Vagina (tissue), 2 donors: Measurements from ENCODE around the gene WFIKKN2. TPM values are rescaled to one million over a fixed set of nuclear protein-coding genes. Genes with fewer than 3 reads are reported as not detected.
A peak's percentile ranks its signal among the peaks of the same experiment; 100 is the strongest.

Source experiments
- DNase-seq, 2 donors: peaks; one replicate each; pipeline ENCODE4 v3.0.0-alpha.2; 2017; ENCODE audit errors: extremely low spot score in 2 of 2
- H3K27ac ChIP-seq: fragments of 200-600 bp; sonication (generic); one replicate; pipeline ENCODE4 v1.5.1; 2019
- H3K27me3 ChIP-seq: fragments of 200-600 bp; sonication (generic); one replicate; pipeline ENCODE4 v1.5.1; 2019
- H3K36me3 ChIP-seq, 2 donors: fragments of 200-600 bp; sonication (generic); one replicate each; pipeline ENCODE4 v1.5.1; 2017 to 2019
- H3K4me1 ChIP-seq: fragments of 200-600 bp; sonication (generic); one replicate; pipeline ENCODE4 v1.5.1; 2019
- H3K4me3 ChIP-seq, 2 donors: fragments of 200-600 bp; sonication (generic); 1 replicate in 1 of 2; 2 replicates in 1 of 2; pipeline ENCODE4 v1.5.1; 2016 to 2019
- H3K9me3 ChIP-seq: fragments of 200-600 bp; sonication (generic); one replicate; pipeline ENCODE4 v1.5.1; 2019
- POLR2A ChIP-seq, 2 donors: fragments of 450-650 bp; IDR thresholded peaks; one replicate each; pipeline ENCODE4 v1.6.1; 2017; ENCODE audit warnings: antibody characterized with exemption in 2 of 2, mild to moderate bottlenecking in 2 of 2, moderate library complexity in 2 of 2
- POLR2AphosphoS5 ChIP-seq, 2 donors: sonication (generic); formaldehyde crosslinking; IDR thresholded peaks; one replicate each; pipeline ENCODE4 v1.9.0; 2017; ENCODE audit warnings: antibody characterized with exemption in 2 of 2, mild to moderate bottlenecking in 2 of 2, low read depth in 1 of 2; ENCODE audit not compliant: insufficient read depth in 1 of 2
- intact Hi-C: fragments of 100-400 bp; cut with DNase I; formaldehyde crosslinking; loops from one replicate; pipeline ENCODE4 v1.15.1; 2023
- total RNA-seq: library from RNA; depleted of rRNA; stranded (reverse); fragments of >200 nt; gene quantifications from one replicate; pipeline ENCODE4 v1.2.3, GENCODE V29; 2016
- TF ChIP-seq, protein P1 (sequence below), 3 experiments: fragments of 450-650 bp in 2 of 3; fragments of 200-600 bp in 1 of 3; sonication (generic) in 1 of 3; IDR thresholded peaks; one replicate each; pipeline ENCODE4 v1.5.1; 2017 to 2019; ENCODE audit warnings: antibody characterized with exemption in 3 of 3, mild to moderate bottlenecking in 2 of 3, moderate library complexity in 2 of 3

Gene WFIKKN2
- total RNA-seq, 1 donor from 2014 or later: 0.49 TPM

DNA sequence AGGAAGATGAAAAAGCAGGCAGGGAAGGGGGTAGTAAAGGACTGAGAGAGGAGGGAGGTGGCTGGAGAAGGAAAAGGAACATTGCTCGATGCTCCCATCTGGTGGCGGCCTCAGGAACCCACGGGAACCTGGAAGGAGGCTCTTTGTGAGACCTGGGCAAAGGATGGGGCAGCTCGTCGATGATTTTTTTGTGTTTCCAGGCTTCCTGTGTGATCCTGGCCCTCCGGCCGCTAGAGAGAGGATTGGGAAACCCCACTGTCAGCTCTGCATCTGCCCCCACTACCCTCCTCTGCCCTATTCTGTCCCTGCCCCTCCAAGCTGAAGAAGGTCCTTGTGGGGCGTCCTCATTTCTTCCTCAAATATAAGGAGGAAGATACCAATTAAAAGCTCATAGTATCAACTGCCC, 6.6 kb downstream of the WFIKKN2 start:
- intact Hi-C loops: loop anchor here (2.0 to 10.0 kb wide), 4 partner anchors 55 to 357 kb away; partner anchors contain the start of genes ABCC3 and SPATA20
- peak in 1 of 2 donors; percentile 58 for DNase-seq

DNA sequence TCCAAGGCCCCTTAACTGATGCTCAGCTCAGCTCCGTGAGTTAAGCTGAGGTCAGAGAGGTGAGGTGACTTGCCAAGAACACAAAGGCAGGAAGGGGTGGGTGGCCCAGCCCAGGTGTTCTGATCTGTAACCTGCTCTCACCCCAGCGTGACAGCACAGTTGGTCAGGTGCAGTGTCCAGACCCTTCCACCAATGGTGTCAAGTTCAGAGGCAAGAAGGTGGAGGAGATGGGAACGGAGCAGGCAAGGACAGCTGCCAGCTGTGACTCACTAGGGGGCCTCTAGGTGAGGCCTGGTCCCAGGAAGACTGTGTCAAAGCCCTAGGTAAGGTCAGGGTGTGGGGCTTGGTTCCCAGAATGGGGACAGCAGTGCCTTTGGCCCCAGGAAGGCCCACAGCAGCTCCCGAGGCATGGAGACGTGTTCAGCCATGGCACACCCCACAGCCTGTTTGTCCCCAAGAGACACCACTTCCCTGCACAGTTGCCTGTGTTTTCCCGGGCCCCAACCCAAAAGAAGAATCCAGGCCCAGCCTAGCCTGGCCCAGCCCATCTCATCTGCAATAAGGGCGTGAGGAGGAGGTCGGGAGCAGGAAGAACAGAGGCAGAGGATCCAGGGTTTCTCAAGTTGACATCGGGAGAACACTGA, 7.2 kb downstream of the WFIKKN2 start:
- Histone ChIP-seq H3K27me3 (no peaks in the 10 kb centered on the region), H3K4me3 (no peak overlapping the region), H3K4me1 (no peaks in the 10 kb centered on the region), H3K27ac (no peak overlapping the region), H3K36me3 (no peaks in the 10 kb centered on the region), H3K9me3 (no peaks in the 10 kb centered on the region)
- DNase-seq: peak in 1 of 2 donors; percentile 72
- no peak for TF ChIP-seq POLR2AphosphoS5 (IDR thresholded peaks at IDR 0.05; ENCODE audit: insufficient read depth in 1 of 2, low read depth in 1 of 2)
- TF ChIP-seq, protein P1, sequence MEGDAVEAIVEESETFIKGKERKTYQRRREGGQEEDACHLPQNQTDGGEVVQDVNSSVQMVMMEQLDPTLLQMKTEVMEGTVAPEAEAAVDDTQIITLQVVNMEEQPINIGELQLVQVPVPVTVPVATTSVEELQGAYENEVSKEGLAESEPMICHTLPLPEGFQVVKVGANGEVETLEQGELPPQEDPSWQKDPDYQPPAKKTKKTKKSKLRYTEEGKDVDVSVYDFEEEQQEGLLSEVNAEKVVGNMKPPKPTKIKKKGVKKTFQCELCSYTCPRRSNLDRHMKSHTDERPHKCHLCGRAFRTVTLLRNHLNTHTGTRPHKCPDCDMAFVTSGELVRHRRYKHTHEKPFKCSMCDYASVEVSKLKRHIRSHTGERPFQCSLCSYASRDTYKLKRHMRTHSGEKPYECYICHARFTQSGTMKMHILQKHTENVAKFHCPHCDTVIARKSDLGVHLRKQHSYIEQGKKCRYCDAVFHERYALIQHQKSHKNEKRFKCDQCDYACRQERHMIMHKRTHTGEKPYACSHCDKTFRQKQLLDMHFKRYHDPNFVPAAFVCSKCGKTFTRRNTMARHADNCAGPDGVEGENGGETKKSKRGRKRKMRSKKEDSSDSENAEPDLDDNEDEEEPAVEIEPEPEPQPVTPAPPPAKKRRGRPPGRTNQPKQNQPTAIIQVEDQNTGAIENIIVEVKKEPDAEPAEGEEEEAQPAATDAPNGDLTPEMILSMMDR (IDR thresholded peaks at IDR 0.05): no peak
- TF ChIP-seq POLR2A (IDR thresholded peaks at IDR 0.05): no peak
- intact Hi-C loops: loop anchor here (2.0 to 10.0 kb wide), 4 partner anchors 55 to 358 kb away; partner anchors contain the start of genes ABCC3 and SPATA20

More for the DNA sequence above, 6.6 kb downstream of the WFIKKN2 start:
- Histone ChIP-seq H3K9me3 (no peaks in the 10 kb centered on the region), H3K4me3 (no peak overlapping the region), H3K27ac (no peak overlapping the region), H3K4me1 (no peaks in the 10 kb centered on the region), H3K27me3 (no peaks in the 10 kb centered on the region), H3K36me3 (no peaks in the 10 kb centered on the region)
- TF ChIP-seq POLR2A (IDR thresholded peaks at IDR 0.05) (no peak), POLR2AphosphoS5 (IDR thresholded peaks at IDR 0.05; ENCODE audit: insufficient read depth in 1 of 2, low read depth in 1 of 2) (no peak)
- TF ChIP-seq, protein P1 (IDR thresholded peaks at IDR 0.05): peak; percentile 37 to 88 (median 83)

DNA sequence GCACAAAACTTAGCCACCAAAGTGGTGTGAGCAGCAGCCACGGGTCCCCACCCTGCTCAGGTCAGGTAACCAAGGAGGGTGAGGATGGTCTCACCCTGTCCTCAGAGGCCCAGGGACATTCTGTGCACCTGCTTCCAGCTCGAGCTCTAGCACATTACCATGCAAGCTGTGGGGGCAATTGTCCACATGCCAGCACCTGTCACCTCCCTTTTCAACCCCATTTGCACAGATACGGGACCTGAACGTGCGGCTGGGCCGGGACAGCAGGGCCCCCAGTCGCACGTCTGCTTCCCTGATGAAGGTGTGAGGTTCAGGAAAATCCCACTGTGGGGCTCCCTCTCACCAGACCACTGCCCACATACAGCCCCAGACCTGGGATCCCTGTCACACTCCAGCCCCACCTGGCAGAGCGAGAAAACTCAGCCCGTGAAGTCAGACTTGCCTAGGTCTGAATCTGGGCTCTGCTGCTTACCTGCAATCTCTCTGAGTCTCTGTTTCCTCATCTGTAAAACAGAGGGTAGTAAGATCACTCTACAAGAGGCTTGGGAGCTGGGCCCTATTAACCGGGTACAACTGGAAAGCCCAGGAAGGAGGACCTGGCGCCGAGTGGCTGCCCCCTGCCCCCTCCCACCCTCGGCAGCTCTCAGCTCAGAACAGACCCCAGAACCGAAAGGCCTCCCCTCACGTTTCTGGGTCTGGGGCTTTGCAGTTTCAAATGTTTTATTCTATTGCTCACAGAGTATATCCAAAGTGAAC, 7.9 kb downstream of the WFIKKN2 start:
- Histone ChIP-seq H3K27me3 (no peaks in the 10 kb centered on the region), H3K4me3 (no peak overlapping the region), H3K27ac (no peak overlapping the region), H3K4me1 (no peaks in the 10 kb centered on the region), H3K36me3 (no peaks in the 10 kb centered on the region), H3K9me3 (no peaks in the 10 kb centered on the region)
- peak; percentile 70 to 87 for DNase-seq
- intact Hi-C loops: loop anchor here (2.0 to 10.0 kb wide), 4 partner anchors 56 to 359 kb away; partner anchors contain the start of genes ABCC3 and SPATA20
- no peak for TF ChIP-seq POLR2AphosphoS5 (IDR thresholded peaks at IDR 0.05; ENCODE audit: insufficient read depth in 1 of 2, low read depth in 1 of 2)
- TF ChIP-seq, protein P1 (IDR thresholded peaks at IDR 0.05): no peak
- no peak for TF ChIP-seq POLR2A (IDR thresholded peaks at IDR 0.05)

DNA sequence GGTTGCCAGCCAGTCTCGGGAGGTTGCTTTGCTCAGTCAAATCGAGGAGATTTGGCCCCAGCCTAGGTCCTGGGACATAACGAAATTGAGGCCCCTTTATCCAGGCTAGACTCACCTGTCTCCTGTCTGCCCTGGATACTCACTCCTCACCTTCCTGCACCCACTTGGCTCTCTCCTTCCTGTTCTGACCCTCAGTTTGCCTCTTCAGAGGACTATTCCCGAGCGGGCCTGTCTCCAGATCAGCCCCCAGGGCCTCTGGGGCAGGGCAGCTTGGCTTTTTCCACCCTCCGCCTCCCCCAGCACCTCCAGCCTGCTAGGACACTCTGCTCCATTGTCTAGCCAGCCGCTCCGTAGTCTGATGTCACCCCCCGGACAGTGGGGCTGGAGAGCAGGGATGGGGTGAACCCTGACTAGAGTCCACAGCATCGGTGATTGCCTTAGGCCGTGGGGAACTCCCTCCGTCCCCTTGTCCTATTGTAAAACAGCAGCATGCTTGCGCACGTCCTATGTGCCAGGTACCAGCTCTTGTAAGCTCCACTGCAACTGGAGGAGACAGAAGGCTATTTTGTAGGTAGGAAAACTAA, 8.8 kb downstream of the WFIKKN2 start:
- Histone ChIP-seq H3K27ac (no peak overlapping the region), H3K27me3 (no peaks in the 10 kb centered on the region), H3K36me3 (no peaks in the 10 kb centered on the region), H3K9me3 (no peaks in the 10 kb centered on the region), H3K4me1 (no peaks in the 10 kb centered on the region), H3K4me3 (no peak overlapping the region)
- intact Hi-C loops: loop anchor here (5.0 to 10.0 kb wide), 3 partner anchors 57 to 359 kb away; partner anchors contain the start of gene ABCC3
- no peak for TF ChIP-seq POLR2AphosphoS5 (IDR thresholded peaks at IDR 0.05; ENCODE audit: insufficient read depth in 1 of 2, low read depth in 1 of 2)
- TF ChIP-seq, protein P1 (IDR thresholded peaks at IDR 0.05): no peak
- no peak for TF ChIP-seq POLR2A (IDR thresholded peaks at IDR 0.05)
- peak; percentile 80 to 94 for DNase-seq
